Neural progenitor cell (in vitro differentiated cells): ENCODE data around the gene NRG2. TPM values are rescaled to one million over a fixed set of nuclear protein-coding genes. Genes with fewer than 3 reads are reported as not detected.
A peak's percentile ranks its signal among the peaks of the same experiment; 100 is the strongest.

Source experiments
- DNase-seq: peaks from one replicate; pipeline ENCODE4 v3.0.0-alpha.2; 2016; ENCODE audit warnings: low spot score
- H2AFZ ChIP-seq: fragments of 200-600 bp; sonication (generic); replicated peaks from 2 replicates; pipeline ENCODE4 v1.6.1; 2016; ENCODE audit warnings: antibody characterized with exemption
- H3F3A ChIP-seq: fragments of 200-600 bp; sonication (generic); 2 replicates; pipeline ENCODE4 v1.6.1; 2016; ENCODE audit warnings: antibody characterized with exemption, low read depth
- H3K27ac ChIP-seq: fragments of 200-600 bp; sonication (generic); 2 replicates; pipeline ENCODE4 v1.5.1; 2016; ENCODE audit warnings: mild to moderate bottlenecking
- H3K27me3 ChIP-seq: fragments of 200-600 bp; sonication (generic); 2 replicates; pipeline ENCODE4 v1.6.1; 2016; ENCODE audit warnings: mild to moderate bottlenecking, moderate library complexity
- H3K36me3 ChIP-seq: fragments of 200-600 bp; sonication (generic); 2 replicates; pipeline ENCODE4 v1.5.1; 2016
- H3K4me1 ChIP-seq: fragments of 200-600 bp; sonication (generic); 2 replicates; pipeline ENCODE4 v1.6.1; 2016; ENCODE audit warnings: mixed run types
- H3K4me2 ChIP-seq: fragments of 200-600 bp; sonication (generic); 2 replicates; pipeline ENCODE4 v1.6.1; 2016
- H3K4me3 ChIP-seq: fragments of 200-600 bp; sonication (generic); 2 replicates; pipeline ENCODE4 v1.5.1; 2016
- H3K79me2 ChIP-seq: fragments of 200-600 bp; sonication (generic); 2 replicates; pipeline ENCODE4 v1.6.1; 2016; ENCODE audit warnings: low read depth
- H3K9ac ChIP-seq: fragments of 200-600 bp; sonication (generic); 2 replicates; pipeline ENCODE4 v1.6.1; 2016
- H3K9me3 ChIP-seq: fragments of 200-600 bp; sonication (generic); 2 replicates; pipeline ENCODE4 v1.5.1; 2016; ENCODE audit warnings: low read depth
- H4K20me1 ChIP-seq: fragments of 200-600 bp; sonication (generic); 2 replicates; pipeline ENCODE4 v1.6.1; 2016; ENCODE audit warnings: low read depth
- H3K27ac Mint-ChIP-seq: 3 replicates; pipeline ENCODE4 v1.8.0; 2021; ENCODE audit warnings: mixed read lengths
- H3K27me3 Mint-ChIP-seq: 2 replicates; pipeline ENCODE4 v1.8.0; 2022; ENCODE audit warnings: low read depth, mild to moderate bottlenecking, inconsistent platforms, moderate library complexity, mixed read lengths; ENCODE audit not compliant: insufficient read depth
- H3K36me3 Mint-ChIP-seq: 3 replicates; pipeline ENCODE4 v1.8.0; 2021; ENCODE audit warnings: mixed read lengths
- H3K4me1 Mint-ChIP-seq: 3 replicates; pipeline ENCODE4 v1.8.0; 2021; ENCODE audit warnings: mixed read lengths
- H3K4me3 Mint-ChIP-seq: 3 replicates; pipeline ENCODE4 v1.8.0; 2021; ENCODE audit warnings: mild to moderate bottlenecking, moderate library complexity, mixed read lengths
- H3K9me3 Mint-ChIP-seq: 3 replicates; pipeline ENCODE4 v1.8.0; 2020; ENCODE audit warnings: mixed read lengths
- EZH2 ChIP-seq: fragments of 200-600 bp; sonication (generic); IDR thresholded peaks from 2 replicates; pipeline ENCODE4 v1.6.1; 2017; ENCODE audit warnings: antibody characterized with exemption, mild to moderate bottlenecking, moderate library complexity
- EZH2phosphoT487 ChIP-seq: fragments of 200-600 bp; sonication (generic); IDR thresholded peaks from 2 replicates; pipeline ENCODE4 v1.6.1; 2017; ENCODE audit warnings: antibody characterized with exemption
- total RNA-seq: library from RNA; depleted of rRNA; stranded (reverse); fragments of >200 nt; gene quantifications from 2 replicates; pipeline ENCODE4 v1.2.3, GENCODE V29; 2015; ENCODE audit warnings: low replicate concordance
- TF ChIP-seq, protein P1 (sequence below): fragments of 200-600 bp; sonication (generic); IDR thresholded peaks from 2 replicates; pipeline ENCODE4 v1.5.1; 2017; ENCODE audit warnings: antibody characterized with exemption, mild to moderate bottlenecking

The NRG2 gene
- total RNA-seq, 1 donor from 2014 or later: 0.13 TPM

DNA sequence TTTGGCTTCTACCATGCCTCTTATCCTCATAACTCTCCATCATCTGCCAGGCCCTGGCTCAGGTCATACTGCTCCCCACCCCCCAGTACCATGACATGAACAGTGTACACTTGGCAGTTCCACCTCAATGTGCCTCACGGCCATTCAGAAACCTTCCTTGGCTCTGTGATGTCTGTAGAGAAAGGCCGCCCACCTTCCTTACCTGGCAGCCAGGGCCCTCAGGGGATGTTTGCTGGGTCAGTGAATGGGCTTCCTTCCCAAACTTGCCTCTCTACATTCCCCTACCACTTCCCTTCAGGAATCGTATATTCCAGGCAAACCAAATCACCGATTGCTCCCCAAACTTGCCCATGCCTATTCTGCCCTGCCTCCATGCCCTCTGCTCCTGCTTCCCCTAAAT, 146.4 kb downstream of the NRG2 start:
- no peaks in the 10 kb centered on the region for H3K9me3 Mint-ChIP-seq
- H2AFZ ChIP-seq: no peak overlapping the region
- no peak overlapping the region for H3K4me2 ChIP-seq
- no peaks in the 10 kb centered on the region for H3K4me1 Mint-ChIP-seq
- H3K79me2 ChIP-seq: no peaks in the 10 kb centered on the region
- H3F3A ChIP-seq: no peaks in the 10 kb centered on the region
- H3K27ac ChIP-seq: no peak overlapping the region
- H3K9ac ChIP-seq: no peak overlapping the region
- H3K4me3 Mint-ChIP-seq: no peak overlapping the region
- H3K27me3 Mint-ChIP-seq: peaks cover 20% of the 10 kb centered on the region
- no peak for TF ChIP-seq EZH2phosphoT487
- no peak for TF ChIP-seq EZH2
- TF ChIP-seq, protein P1, sequence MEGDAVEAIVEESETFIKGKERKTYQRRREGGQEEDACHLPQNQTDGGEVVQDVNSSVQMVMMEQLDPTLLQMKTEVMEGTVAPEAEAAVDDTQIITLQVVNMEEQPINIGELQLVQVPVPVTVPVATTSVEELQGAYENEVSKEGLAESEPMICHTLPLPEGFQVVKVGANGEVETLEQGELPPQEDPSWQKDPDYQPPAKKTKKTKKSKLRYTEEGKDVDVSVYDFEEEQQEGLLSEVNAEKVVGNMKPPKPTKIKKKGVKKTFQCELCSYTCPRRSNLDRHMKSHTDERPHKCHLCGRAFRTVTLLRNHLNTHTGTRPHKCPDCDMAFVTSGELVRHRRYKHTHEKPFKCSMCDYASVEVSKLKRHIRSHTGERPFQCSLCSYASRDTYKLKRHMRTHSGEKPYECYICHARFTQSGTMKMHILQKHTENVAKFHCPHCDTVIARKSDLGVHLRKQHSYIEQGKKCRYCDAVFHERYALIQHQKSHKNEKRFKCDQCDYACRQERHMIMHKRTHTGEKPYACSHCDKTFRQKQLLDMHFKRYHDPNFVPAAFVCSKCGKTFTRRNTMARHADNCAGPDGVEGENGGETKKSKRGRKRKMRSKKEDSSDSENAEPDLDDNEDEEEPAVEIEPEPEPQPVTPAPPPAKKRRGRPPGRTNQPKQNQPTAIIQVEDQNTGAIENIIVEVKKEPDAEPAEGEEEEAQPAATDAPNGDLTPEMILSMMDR: no peak
- H3K27ac Mint-ChIP-seq: no peak overlapping the region
- H3K36me3 ChIP-seq: no peaks in the 10 kb centered on the region
- no peaks in the 10 kb centered on the region for H3K36me3 Mint-ChIP-seq
- H3K4me1 ChIP-seq: no peaks in the 10 kb centered on the region
- H4K20me1 ChIP-seq: peaks cover 3% of the 10 kb centered on the region
- H3K9me3 ChIP-seq: no peaks in the 10 kb centered on the region
- no peak overlapping the region for H3K4me3 ChIP-seq
- peaks cover 48% of the 10 kb centered on the region for H3K27me3 ChIP-seq
- DNase-seq: no peak

DNA sequence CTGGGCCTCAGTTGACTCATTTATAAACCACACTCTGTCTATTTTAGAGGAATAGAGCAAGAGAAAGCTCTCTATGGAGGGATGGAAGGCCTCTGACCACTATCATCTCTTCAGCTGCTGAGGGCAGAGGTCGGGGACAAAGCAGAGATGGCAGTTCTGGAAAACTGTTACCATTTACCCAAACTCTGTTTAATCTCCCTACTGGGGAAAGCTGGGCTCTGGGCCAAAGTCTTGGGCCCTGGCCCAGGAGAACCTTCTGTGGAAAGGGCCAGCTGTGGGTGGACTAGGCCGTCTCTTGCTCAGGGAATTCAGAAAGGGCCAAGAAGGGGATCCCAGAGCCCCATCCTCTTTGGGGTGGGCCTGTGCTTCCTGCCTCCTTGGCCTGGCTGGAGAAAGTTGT, 147.5 kb downstream of the NRG2 start:
- Mint-ChIP-seq H3K9me3 (no peaks in the 10 kb centered on the region), H3K4me3 (no peak overlapping the region), H3K4me1 (no peaks in the 10 kb centered on the region), H3K27me3 (peaks cover 10% of the 10 kb centered on the region), H3K36me3 (no peaks in the 10 kb centered on the region), H3K27ac (no peak overlapping the region)
- Histone ChIP-seq H3K36me3 (no peaks in the 10 kb centered on the region), H3K4me2 (no peak overlapping the region), H3K4me1 (no peaks in the 10 kb centered on the region), H2AFZ (no peak overlapping the region), H3K27ac (no peak overlapping the region), H3K9me3 (no peaks in the 10 kb centered on the region), H3K9ac (no peak overlapping the region), H4K20me1 (no peaks in the 10 kb centered on the region), H3K4me3 (no peak overlapping the region), H3K27me3 (peaks cover 42% of the 10 kb centered on the region), H3K79me2 (no peaks in the 10 kb centered on the region), H3F3A (no peaks in the 10 kb centered on the region)
- DNase-seq: no peak
- TF ChIP-seq EZH2phosphoT487 (no peak), EZH2 (no peak)
- TF ChIP-seq, protein P1: no peak

DNA sequence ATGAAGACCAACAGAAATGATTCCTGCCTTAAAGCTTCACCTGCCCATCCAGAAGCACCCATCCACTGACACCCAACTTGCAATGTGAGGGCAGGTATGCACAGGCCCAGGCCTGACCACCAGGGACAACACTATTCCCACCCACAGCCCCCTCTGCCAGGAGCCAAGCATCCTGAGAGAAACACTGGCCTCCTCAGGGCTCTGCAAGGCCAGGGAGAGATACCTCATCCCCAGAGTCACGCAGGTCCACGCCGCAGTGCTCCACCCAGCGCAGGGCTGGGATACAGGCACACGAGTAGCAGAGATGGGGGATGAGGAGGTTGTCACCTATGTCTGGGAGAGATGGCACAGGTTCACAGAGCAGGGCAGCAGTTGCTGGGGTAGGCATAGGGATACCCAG, 148.1 kb downstream of the NRG2 start:
- Histone ChIP-seq H4K20me1 (no peaks in the 10 kb centered on the region), H3K9me3 (no peaks in the 10 kb centered on the region), H3K27ac (no peak overlapping the region), H3K9ac (no peak overlapping the region), H3K4me2 (no peak overlapping the region), H3K4me1 (no peaks in the 10 kb centered on the region), H3K79me2 (no peaks in the 10 kb centered on the region), H3K4me3 (no peak overlapping the region), H3K36me3 (no peaks in the 10 kb centered on the region), H2AFZ (no peak overlapping the region), H3K27me3 (peaks cover 37% of the 10 kb centered on the region), H3F3A (no peaks in the 10 kb centered on the region)
- no peak for DNase-seq
- H3K27me3 Mint-ChIP-seq: peaks cover 7% of the 10 kb centered on the region
- no peaks in the 10 kb centered on the region for H3K9me3 Mint-ChIP-seq
- H3K27ac Mint-ChIP-seq: no peak overlapping the region
- no peak for TF ChIP-seq EZH2
- TF ChIP-seq EZH2phosphoT487: no peak
- TF ChIP-seq, protein P1: no peak
- no peaks in the 10 kb centered on the region for H3K36me3 Mint-ChIP-seq
- no peaks in the 10 kb centered on the region for H3K4me1 Mint-ChIP-seq
- peak overlapping the region; percentile 37 for H3K4me3 Mint-ChIP-seq
